HCT116 (cell line): ENCODE results near the gene A1CF.

Experiments
- CTCF ChIP-seq, 3 experiments: fragments of 200-600 bp in 1 of 3; sonication (generic) in 1 of 3; IDR thresholded peaks in 2 of 3; conservative IDR thresholded peaks in 1 of 3; 2 replicates each; pipeline ENCODE4 v1.5.1; 2012 to 2017; ENCODE audit warnings: low read depth in 2 of 3, low read length in 2 of 3, antibody characterized with exemption in 1 of 3, borderline replicate concordance in 1 of 3, control low read depth in 1 of 3, mild to moderate bottlenecking in 1 of 3, mixed read lengths in 1 of 3, mixed run types in 1 of 3, moderate library complexity in 1 of 3; ENCODE audit not compliant: insufficient read depth in 1 of 3
- MAX ChIP-seq: IDR thresholded peaks from 2 replicates; pipeline ENCODE4 v1.6.1; 2012
- POLR2A ChIP-seq: IDR thresholded peaks from 2 replicates; pipeline ENCODE4 v1.7.0; 2011; ENCODE audit warnings: borderline replicate concordance; ENCODE audit not compliant: insufficient read depth, insufficient read length; ENCODE audit errors: extremely low read depth
- REST ChIP-seq: IDR thresholded peaks from 2 replicates; pipeline ENCODE4 v1.6.1; 2012; ENCODE audit warnings: low read depth
- ZBTB33 ChIP-seq: IDR thresholded peaks from 2 replicates; pipeline ENCODE4 v1.6.1; 2011; ENCODE audit warnings: mild to moderate bottlenecking, low read length, moderate library complexity; ENCODE audit not compliant: insufficient replicate concordance; ENCODE audit errors: extremely low read depth

GRCh38 chr10:50862719-50863118, 22.7 kb downstream of the A1CF start:
- TF ChIP-seq CTCF (IDR thresholded peaks at IDR 0.05 in 2 of 3, conservative IDR thresholded peaks at IDR 0.05 in 1 of 3; ENCODE audit: borderline replicate concordance in 1 of 3, insufficient read depth in 1 of 3, low read depth in 2 of 3, low read length in 2 of 3), result no peak
- TF ChIP-seq REST, result no peak
- TF ChIP-seq ZBTB33, result no peak
- TF ChIP-seq MAX, result no peak
- TF ChIP-seq POLR2A, result no peak
